Astrocyte (in vitro differentiated cells and primary cell): ENCODE results near the gene SEC11A.

Experiments used
- CTCF ChIP-seq: IDR thresholded peaks from 2 replicates; pipeline ENCODE4 v1.5.1; 2011; ENCODE audit warnings: low read depth, mild to moderate bottlenecking, inconsistent platforms, low read length, moderate library complexity; ENCODE audit not compliant: insufficient read depth
- EZH2 ChIP-seq: IDR thresholded peaks from 2 replicates; pipeline ENCODE4 v1.6.1; 2012; ENCODE audit warnings: mild to moderate bottlenecking, low read length, inconsistent platforms; ENCODE audit not compliant: insufficient read depth

GRCh38 chr15:84727429-84727828 is 11.5 kb upstream of the SEC11A start:
- TF ChIP-seq EZH2 (no peak), CTCF (no peak)
